H1 (cell line): ENCODE measurements around the gene ALS2CL. TPM values are rescaled to one million over a fixed set of nuclear protein-coding genes. Genes with fewer than 3 reads are reported as not detected.

ENCODE experiments used
- FOSL1 ChIP-seq: IDR thresholded peaks from 2 replicates; pipeline ENCODE4 v1.6.1; 2011; ENCODE audit warnings: mild to moderate bottlenecking, low read depth, low read length, moderate library complexity; ENCODE audit not compliant: insufficient read depth
- JUND ChIP-seq: IDR thresholded peaks from 2 replicates; pipeline ENCODE4 v1.6.1; 2011; ENCODE audit warnings: mild to moderate bottlenecking, improper control_type of control experiment, low read length
- KDM1A ChIP-seq: fragments of 200-600, 300-600 bp; sonication (generic); IDR thresholded peaks from 2 replicates; pipeline ENCODE4 v1.7.1; 2016; ENCODE audit warnings: mild to moderate bottlenecking, low read length, borderline replicate concordance
- KDM4A ChIP-seq: IDR thresholded peaks from one replicate; pipeline ENCODE4 v1.7.1; 2012; ENCODE audit warnings: low read depth, mild to moderate bottlenecking, moderate library complexity, low read length, inconsistent platforms; ENCODE audit not compliant: severe bottlenecking
- SAP30 ChIP-seq: fragments of 300-600 bp; sonication (generic); IDR thresholded peaks from 2 replicates; pipeline ENCODE4 v1.7.1; 2012; ENCODE audit warnings: low read length, moderate library complexity, mild to moderate bottlenecking, inconsistent platforms; ENCODE audit not compliant: insufficient read depth, insufficient replicate concordance
- SUZ12 ChIP-seq: fragments of 200-600 bp; sonication (generic); IDR thresholded peaks from 2 replicates; pipeline ENCODE4 v1.6.1; 2012; ENCODE audit warnings: mild to moderate bottlenecking, inconsistent platforms, low read length, moderate library complexity, mixed read lengths
- polyA plus RNA-seq, 7 experiments: library from polyadenylated mRNA; depleted of rRNA in 3 of 7; stranded (reverse) in 5 of 7; unstranded in 2 of 7; fragments of >200 nt in 5 of 7; fragments of 200-250 nt in 2 of 7; gene quantifications; 1 replicate in 5 of 7; 2 replicates in 1 of 7; 4 replicates in 1 of 7; pipeline versions ENCODE4 v1.2.1 to v1.2.3, GENCODE V29; 2011 to 2013; ENCODE audit warnings: missing spikeins in 2 of 7, mixed read lengths in 2 of 7
- total RNA-seq: library from RNA; stranded (reverse); fragmentation: NEBNext Ultra II Directional; extraction: Animal tissue kit (Norgen Biotek cat#: 25700); gene quantifications from 2 replicates; pipeline ENCODE4 v1.2.1, GENCODE V29; 2021

ALS2CL gene
- total and polyA plus RNA-seq, 2 of the 8 experiments (the other 6 are each of a cell fraction or from before 2014, with no cell fraction given) = 4.8 to 5.4 TPM

DNA sequence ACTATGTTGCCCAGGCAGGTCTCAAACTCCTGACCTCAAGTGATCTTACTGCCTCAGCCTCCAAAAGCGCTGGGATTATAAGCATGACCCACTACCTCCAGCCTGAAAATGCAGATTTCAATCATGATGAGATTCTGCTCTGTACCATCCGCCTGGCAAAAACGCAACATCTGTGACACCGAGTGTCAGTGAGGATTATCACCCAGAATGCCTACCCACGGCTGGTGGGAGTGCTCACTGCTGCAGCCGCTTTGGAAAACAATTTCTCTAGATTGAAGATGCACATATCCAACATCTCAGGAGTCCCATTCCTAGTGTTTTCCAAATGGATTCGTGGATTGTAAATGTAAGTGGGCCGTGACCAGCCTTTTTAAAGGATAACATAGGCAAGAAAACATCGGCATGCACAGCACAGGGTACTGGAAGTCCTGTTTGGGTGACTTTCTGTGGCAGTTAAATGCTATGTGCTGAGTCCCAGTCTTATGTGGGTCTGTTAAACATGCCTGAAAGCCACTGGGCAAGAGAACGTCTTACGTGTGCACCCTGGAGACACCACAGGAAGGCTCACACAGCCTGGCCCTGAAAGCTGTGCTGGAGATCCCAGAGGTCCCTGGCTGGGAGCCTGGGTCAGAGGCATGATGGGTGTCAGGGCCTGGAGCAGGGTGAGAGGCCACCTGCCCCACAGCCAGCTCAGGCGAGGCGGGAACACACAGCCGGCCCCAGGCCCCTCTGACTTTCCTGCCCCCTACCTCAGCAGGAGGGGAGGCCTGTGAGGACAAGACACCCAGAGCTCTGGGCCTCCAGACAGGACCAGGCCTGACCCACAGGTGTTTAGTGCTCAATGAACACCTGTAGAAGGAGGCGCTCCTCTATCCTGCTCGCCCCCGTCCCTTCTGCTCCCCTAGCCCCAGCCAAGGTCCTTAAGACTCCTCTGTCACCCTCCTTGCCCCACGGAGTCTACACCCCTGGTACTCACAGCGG lies 23.3 kb upstream of the ALS2CL start (continued):
- TF ChIP-seq SUZ12 = no peak
- TF ChIP-seq KDM4A = no peak
- TF ChIP-seq JUND = no peak
- TF ChIP-seq SAP30 = no peak
- TF ChIP-seq KDM1A = no peak
- TF ChIP-seq FOSL1 = no peak
